A673 (cell line): Measurements from ENCODE around the gene HEMGN.

Experiments
- EZH2 ChIP-seq: fragments of 200-600 bp; sonication (generic); IDR thresholded peaks from 2 replicates; pipeline ENCODE4 v1.6.1; 2017; ENCODE audit warnings: borderline replicate concordance, low read depth, mild to moderate bottlenecking, mixed read lengths, antibody characterized with exemption, low read length; ENCODE audit not compliant: poor library complexity, severe bottlenecking
- TF ChIP-seq, protein P1 (sequence below): fragments of 300-800, 200-600 bp; sonication (generic); conservative IDR thresholded peaks from 2 replicates; pipeline ENCODE4 v1.5.1; 2017; ENCODE audit warnings: low read depth, mild to moderate bottlenecking, antibody characterized with exemption, low read length, moderate library complexity, mixed read lengths

DNA sequence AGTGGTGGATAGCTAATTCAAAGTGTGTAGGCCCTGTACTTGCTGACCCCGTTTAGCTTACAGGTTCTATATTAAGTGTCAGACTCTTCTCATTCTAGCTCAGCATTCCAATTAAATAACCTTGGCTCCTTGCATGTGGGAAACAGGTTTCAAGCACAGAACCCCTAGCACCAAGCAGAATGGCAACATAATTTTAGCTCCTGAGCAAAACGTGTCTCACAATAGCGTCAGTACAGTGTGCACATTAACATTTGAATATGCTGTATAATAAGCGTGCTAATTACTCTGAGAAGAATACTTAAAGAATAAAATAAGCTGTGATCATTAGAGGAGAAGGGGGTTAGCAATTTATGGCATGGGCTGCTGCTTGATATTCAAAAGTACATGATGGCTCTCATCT lies 24.2 kb upstream of the HEMGN start:
- TF ChIP-seq EZH2, result no peak
- TF ChIP-seq, protein P1, sequence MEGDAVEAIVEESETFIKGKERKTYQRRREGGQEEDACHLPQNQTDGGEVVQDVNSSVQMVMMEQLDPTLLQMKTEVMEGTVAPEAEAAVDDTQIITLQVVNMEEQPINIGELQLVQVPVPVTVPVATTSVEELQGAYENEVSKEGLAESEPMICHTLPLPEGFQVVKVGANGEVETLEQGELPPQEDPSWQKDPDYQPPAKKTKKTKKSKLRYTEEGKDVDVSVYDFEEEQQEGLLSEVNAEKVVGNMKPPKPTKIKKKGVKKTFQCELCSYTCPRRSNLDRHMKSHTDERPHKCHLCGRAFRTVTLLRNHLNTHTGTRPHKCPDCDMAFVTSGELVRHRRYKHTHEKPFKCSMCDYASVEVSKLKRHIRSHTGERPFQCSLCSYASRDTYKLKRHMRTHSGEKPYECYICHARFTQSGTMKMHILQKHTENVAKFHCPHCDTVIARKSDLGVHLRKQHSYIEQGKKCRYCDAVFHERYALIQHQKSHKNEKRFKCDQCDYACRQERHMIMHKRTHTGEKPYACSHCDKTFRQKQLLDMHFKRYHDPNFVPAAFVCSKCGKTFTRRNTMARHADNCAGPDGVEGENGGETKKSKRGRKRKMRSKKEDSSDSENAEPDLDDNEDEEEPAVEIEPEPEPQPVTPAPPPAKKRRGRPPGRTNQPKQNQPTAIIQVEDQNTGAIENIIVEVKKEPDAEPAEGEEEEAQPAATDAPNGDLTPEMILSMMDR, result no peak
